CD4-positive, alpha-beta T cell treated with Interleukin-12 subunit alpha and Interleukin-12 subunit beta, for 1 hour (primary cell): ENCODE data around the gene GRIK5.

Experiments
- DNase-seq: peaks from one replicate; pipeline ENCODE4 v3.0.0-alpha.2; 2020

GRIK5 gene

GRCh38 chr19:42093926-42094325 is 23.9 kb upstream of the GRIK5 start:
- no peak for DNase-seq

GRCh38 chr19:42093505-42093904 is 23.5 kb upstream of the GRIK5 start:
- DNase-seq, result no peak

- DNase-seq, result peak; percentile 54
Observed at GRCh38 chr19:42092350-42092749, 22.3 kb upstream of the GRIK5 start.

- no peak for DNase-seq
Observed at GRCh38 chr19:42091742-42092141, 21.7 kb upstream of the GRIK5 start.

GRCh38 chr19:42091300-42091699 is 21.3 kb upstream of the GRIK5 start:
- DNase-seq, result no peak

GRCh38 chr19:42090672-42091071 is 20.7 kb upstream of the GRIK5 start:
- peak; percentile 14 for DNase-seq

GRCh38 chr19:42089772-42090171 is 19.8 kb upstream of the GRIK5 start:
- no peak for DNase-seq

- no peak for DNase-seq
Observed at GRCh38 chr19:42089191-42089750, 19.3 kb upstream of the GRIK5 start.

- no peak for DNase-seq
Observed at GRCh38 chr19:42088471-42089190, 18.6 kb upstream of the GRIK5 start.

GRCh38 chr19:42086770-42087550 is 17.0 kb upstream of the GRIK5 start:
- DNase-seq, result no peak

GRCh38 chr19:42086188-42086736 is 16.3 kb upstream of the GRIK5 start:
- DNase-seq, result no peak

GRCh38 chr19:42083537-42083936 is 13.5 kb upstream of the GRIK5 start:
- no peak for DNase-seq

GRCh38 chr19:42081584-42082203 is 11.7 kb upstream of the GRIK5 start:
- peak; percentile 33 for DNase-seq

- no peak for DNase-seq
Observed at GRCh38 chr19:42080764-42081375, 10.9 kb upstream of the GRIK5 start.

- DNase-seq, result no peak
Observed at GRCh38 chr19:42079886-42080763, 10.1 kb upstream of the GRIK5 start.

- no peak for DNase-seq
Observed at GRCh38 chr19:42079276-42079669, 9.3 kb upstream of the GRIK5 start.

- no peak for DNase-seq
Observed at GRCh38 chr19:42078538-42079275, 8.7 kb upstream of the GRIK5 start.

- DNase-seq, result no peak
Observed at GRCh38 chr19:42078058-42078457, 8.1 kb upstream of the GRIK5 start.

- DNase-seq, result no peak
Observed at GRCh38 chr19:42076380-42076944, 6.5 kb upstream of the GRIK5 start.

- DNase-seq, result peak; percentile 99
Observed at GRCh38 chr19:42075616-42076379, 5.8 kb upstream of the GRIK5 start, which contains the start of gene ZNF574. Gene ZNF574 (plus strand): TSS chr19:42076166. CDS start chr19:42078607, 2,441 bp downstream.
